GM18858 (cell line): ENCODE measurements around the gene GRID2IP.
"Not testable (repeated sequence)": the region's sequence is repeated elsewhere in the genome, so short reads cannot be mapped to it uniquely, and the experiment has no call there.

Experiments used
- ATAC-seq: cut with Tn5 transposase; IDR thresholded peaks from one replicate; pipeline ENCODE4 v1.9.1; 2021; ENCODE audit not compliant: unreplicated experiment

Gene GRID2IP

GRCh38 chr7:6551016-6551511 is at the start of gene GRID2IP:
TSS of gene GRID2IP (minus strand) at chr7:6551461. CDS start at chr7:6551436, 25 bp downstream.
- no peak for ATAC-seq

- ATAC-seq = no peak
Observed at GRCh38 chr7:6600093-6600492, 48.8 kb upstream of the GRID2IP start.

GRCh38 chr7:6590645-6591110 is 39.4 kb upstream of the GRID2IP start:
- peak; percentile 6 for ATAC-seq

GRCh38 chr7:6589829-6590644 is 38.8 kb upstream of the GRID2IP start, which contains the start of gene INTS15:
TSS of gene INTS15 (plus strand) at chr7:6590021. CDS start at chr7:6590284, 263 bp downstream.
- ATAC-seq = peak; percentile 83

- no peak for ATAC-seq
Observed at GRCh38 chr7:6589151-6589828, 38.0 kb upstream of the GRID2IP start.

GRCh38 chr7:6588566-6588965 is 37.3 kb upstream of the GRID2IP start:
- ATAC-seq = no peak

GRCh38 chr7:6585746-6586432 is 34.6 kb upstream of the GRID2IP start:
- not testable (repeated sequence) for ATAC-seq

- ATAC-seq = no peak
Observed at GRCh38 chr7:6579446-6579845, 28.2 kb upstream of the GRID2IP start.

GRCh38 chr7:6578114-6579084 is 27.1 kb upstream of the GRID2IP start:
- ATAC-seq = no peak

- peak; percentile 98 for ATAC-seq
Observed at GRCh38 chr7:6577369-6578113, 26.3 kb upstream of the GRID2IP start, which contains the start of gene ZDHHC4. TSS of gene ZDHHC4 (plus strand) at chr7:6577454. CDS start at chr7:6580562, 3,108 bp downstream.

GRCh38 chr7:6576867-6577368 is 25.7 kb upstream of the GRID2IP start:
- ATAC-seq = not testable (repeated sequence)

GRCh38 chr7:6576024-6576866 is 25.0 kb upstream of the GRID2IP start:
- ATAC-seq = no peak

GRCh38 chr7:6575281-6576023 is 24.2 kb upstream of the GRID2IP start:
- no peak for ATAC-seq

- peak; percentile 42 for ATAC-seq
Observed at GRCh38 chr7:6571160-6571779, 20.0 kb upstream of the GRID2IP start.

GRCh38 chr7:6567886-6568285 is 16.6 kb upstream of the GRID2IP start:
- no peak for ATAC-seq

GRCh38 chr7:6565655-6566054 is 14.4 kb upstream of the GRID2IP start:
- ATAC-seq = no peak
